ENCODE results near the gene MANBA.

Gene MANBA

DNA sequence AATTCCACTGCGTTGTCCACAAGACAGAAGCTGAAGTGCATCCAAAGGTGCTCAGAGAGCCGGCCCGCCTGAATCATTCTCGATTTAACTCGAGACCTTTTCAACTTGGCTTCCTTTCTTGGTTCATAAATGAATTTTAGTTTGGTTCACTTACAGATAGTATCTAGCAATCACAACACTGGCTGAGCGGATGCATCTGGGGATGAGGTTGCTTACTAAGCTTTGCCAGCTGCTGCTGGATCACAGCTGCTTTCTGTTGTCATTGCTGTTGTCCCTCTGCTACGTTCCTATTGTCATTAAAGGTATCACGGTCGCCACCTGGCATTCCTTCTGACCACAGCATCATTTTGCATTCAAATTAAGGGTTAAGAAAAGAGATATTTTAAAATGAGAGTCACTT is 144.1 kb downstream of the MANBA start:
- TF ChIP-seq POLR2AphosphoS5 (IDR thresholded peaks at IDR 0.05; ENCODE audit: low read depth, low read length), result no peak
- TF ChIP-seq PAX5 (IDR thresholded peaks at IDR 0.05; ENCODE audit: insufficient read depth, low read length, severe bottlenecking), result no peak
- TF ChIP-seq SPI1 (IDR thresholded peaks at IDR 0.05; ENCODE audit: low read depth, low read length), result no peak
- TF ChIP-seq POU2F2 (IDR thresholded peaks at IDR 0.05; ENCODE audit: low read depth, low read length), result no peak
- no peak for TF ChIP-seq POLR2A (IDR thresholded peaks at IDR 0.05; ENCODE audit: low read depth, low read length)
- TF ChIP-seq TAF1 (IDR thresholded peaks at IDR 0.05; ENCODE audit: low read depth, low read length), result no peak
- DNase-seq (ENCODE audit: insufficient read length, low spot score) (no peak), FAIRE-seq (no peak)

DNA sequence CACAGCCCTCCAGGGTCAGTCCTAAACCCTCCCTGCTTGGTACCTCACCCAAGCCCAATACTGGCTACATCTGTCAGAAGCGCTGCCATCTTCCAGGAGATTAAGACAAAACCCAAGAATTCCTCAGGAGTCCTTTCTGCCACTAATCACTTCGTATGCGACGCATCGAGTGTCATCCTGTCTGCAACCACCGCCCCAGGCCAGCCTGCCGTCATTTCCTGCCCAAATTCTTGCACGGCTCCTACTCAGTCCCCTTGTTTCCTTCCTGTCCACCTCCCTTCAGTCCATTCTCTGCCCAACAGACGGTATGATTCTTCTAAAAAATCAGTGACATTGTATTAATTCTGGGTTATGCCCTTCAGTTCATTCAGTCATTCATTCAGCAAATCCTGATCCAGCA is 146.0 kb downstream of the MANBA start:
- FAIRE-seq, result no peak
- DNase-seq (ENCODE audit: insufficient read length, low spot score), result no peak
- TF ChIP-seq POU2F2 (IDR thresholded peaks at IDR 0.05; ENCODE audit: low read depth, low read length) (no peak), PAX5 (IDR thresholded peaks at IDR 0.05; ENCODE audit: insufficient read depth, low read length, severe bottlenecking) (no peak), SPI1 (IDR thresholded peaks at IDR 0.05; ENCODE audit: low read depth, low read length) (no peak), POLR2A (IDR thresholded peaks at IDR 0.05; ENCODE audit: low read depth, low read length) (no peak), POLR2AphosphoS5 (IDR thresholded peaks at IDR 0.05; ENCODE audit: low read depth, low read length) (no peak)

DNA sequence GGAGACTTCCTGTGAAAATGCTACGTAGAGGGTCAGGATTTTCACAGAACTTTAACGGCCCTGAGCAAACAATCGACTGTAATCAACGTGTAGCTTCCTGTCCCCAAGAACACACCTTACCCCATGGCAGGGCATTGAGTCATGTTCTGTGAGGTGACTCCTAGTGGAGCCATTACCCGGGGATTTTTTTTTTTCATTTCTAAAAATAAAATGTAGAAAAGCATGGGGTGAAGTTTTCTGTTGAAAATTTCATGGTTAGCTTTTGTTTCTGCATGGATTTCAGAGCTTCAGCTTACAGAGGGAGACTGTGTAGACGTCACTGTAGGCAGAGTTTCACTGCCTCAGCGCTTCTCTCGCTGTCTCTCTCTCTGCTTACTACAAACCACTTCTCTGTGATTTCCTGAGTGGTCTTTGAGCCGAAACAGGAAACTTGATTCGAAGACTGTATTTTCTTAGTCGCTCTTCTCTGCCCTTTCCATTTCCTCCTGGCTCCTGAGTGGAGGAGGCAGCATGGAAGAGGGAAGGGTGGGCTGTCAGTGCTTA is 147.9 kb downstream of the MANBA start:
- no peak for DNase-seq (ENCODE audit: insufficient read length, low spot score)
- peak; percentile 41 for FAIRE-seq
- TF ChIP-seq POLR2AphosphoS5 (IDR thresholded peaks at IDR 0.05; ENCODE audit: low read depth, low read length) (peak; percentile 45; the same call in 1 of the 2 replicates), POLR2A (IDR thresholded peaks at IDR 0.05; ENCODE audit: low read depth, low read length) (no peak)

DNA sequence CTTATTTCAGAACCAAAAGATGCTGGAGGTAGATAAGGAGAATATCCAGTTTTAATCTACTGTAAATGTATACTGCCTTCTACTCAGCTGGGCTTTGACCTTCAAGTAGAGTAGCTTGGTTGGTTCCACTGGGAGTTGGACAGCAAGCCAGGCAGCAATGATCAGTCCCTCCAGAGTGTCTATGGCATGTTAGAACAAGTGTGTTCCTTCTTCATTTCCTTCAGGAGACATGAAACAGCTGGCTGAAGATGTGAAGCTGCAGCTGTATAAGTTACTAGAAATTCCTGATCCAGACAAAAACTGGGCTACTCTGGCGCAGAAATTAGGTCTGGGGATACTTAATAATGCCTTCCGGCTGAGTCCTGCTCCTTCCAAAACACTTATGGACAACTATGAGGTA is 148.6 kb downstream of the MANBA start:
- TF ChIP-seq SPI1 (IDR thresholded peaks at IDR 0.05; ENCODE audit: low read depth, low read length) (no peak), POLR2A (IDR thresholded peaks at IDR 0.05; ENCODE audit: low read depth, low read length) (no peak), PAX5 (IDR thresholded peaks at IDR 0.05; ENCODE audit: insufficient read depth, low read length, severe bottlenecking) (no peak), TAF1 (IDR thresholded peaks at IDR 0.05; ENCODE audit: low read depth, low read length) (no peak)
- FAIRE-seq (peak; percentile 40), DNase-seq (ENCODE audit: insufficient read length, low spot score) (no peak)

DNA sequence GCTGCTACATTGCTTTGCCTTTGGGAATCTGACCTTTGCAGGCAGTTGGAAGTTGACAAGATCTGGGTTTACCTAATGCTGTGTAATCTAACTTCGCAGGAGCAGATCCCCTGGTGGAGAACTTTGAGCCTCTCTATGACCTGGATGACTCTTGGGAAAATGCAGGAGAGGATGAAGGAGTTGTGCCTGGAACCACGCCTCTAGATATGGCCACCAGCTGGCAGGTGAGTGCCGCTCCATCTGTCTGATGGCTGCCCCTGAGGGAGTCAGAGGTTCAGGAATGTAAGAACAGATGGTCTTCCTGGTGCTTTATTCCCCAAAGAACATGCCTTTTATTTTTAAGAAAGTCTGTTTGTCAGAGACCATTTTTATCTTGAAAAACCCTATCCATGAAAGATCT is 150.3 kb downstream of the MANBA start:
- TF ChIP-seq POU2F2 (IDR thresholded peaks at IDR 0.05; ENCODE audit: low read depth, low read length) (no peak), POLR2A (IDR thresholded peaks at IDR 0.05; ENCODE audit: low read depth, low read length) (no peak), TAF1 (IDR thresholded peaks at IDR 0.05; ENCODE audit: low read depth, low read length) (no peak), SPI1 (IDR thresholded peaks at IDR 0.05; ENCODE audit: low read depth, low read length) (no peak), POLR2AphosphoS5 (IDR thresholded peaks at IDR 0.05; ENCODE audit: low read depth, low read length) (no peak), PAX5 (IDR thresholded peaks at IDR 0.05; ENCODE audit: insufficient read depth, low read length, severe bottlenecking) (no peak)
- FAIRE-seq (no peak), DNase-seq (ENCODE audit: insufficient read length, low spot score) (no peak)

DNA sequence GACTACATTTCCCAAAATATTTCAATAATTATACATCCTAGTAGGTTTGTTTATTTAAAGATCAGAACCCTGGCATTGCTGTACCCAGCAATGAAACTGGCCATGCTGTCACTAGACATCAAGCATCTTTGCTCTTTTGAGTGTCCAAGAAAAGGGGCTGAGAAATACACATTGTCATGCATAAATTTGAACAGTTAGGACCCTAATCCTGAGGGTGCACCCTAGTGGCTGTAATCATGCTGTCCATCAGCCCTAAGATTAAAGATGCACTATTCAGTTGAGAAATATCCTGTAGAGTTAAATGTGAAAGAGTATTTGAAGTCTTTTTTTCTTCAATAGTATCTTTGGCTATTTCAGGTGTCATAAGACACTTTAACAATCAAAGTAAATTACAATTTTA is 150.8 kb downstream of the MANBA start:
- no peak for DNase-seq (ENCODE audit: insufficient read length, low spot score)
- no peak for TF ChIP-seq PAX5 (IDR thresholded peaks at IDR 0.05; ENCODE audit: insufficient read depth, low read length, severe bottlenecking)
- TF ChIP-seq POLR2A (IDR thresholded peaks at IDR 0.05; ENCODE audit: low read depth, low read length), result no peak
- no peak for TF ChIP-seq TAF1 (IDR thresholded peaks at IDR 0.05; ENCODE audit: low read depth, low read length)
- TF ChIP-seq POU2F2 (IDR thresholded peaks at IDR 0.05; ENCODE audit: low read depth, low read length), result no peak
- TF ChIP-seq POLR2AphosphoS5 (IDR thresholded peaks at IDR 0.05; ENCODE audit: low read depth, low read length), result no peak
- TF ChIP-seq SPI1 (IDR thresholded peaks at IDR 0.05; ENCODE audit: low read depth, low read length), result no peak
- peak; percentile 26 for FAIRE-seq

DNA sequence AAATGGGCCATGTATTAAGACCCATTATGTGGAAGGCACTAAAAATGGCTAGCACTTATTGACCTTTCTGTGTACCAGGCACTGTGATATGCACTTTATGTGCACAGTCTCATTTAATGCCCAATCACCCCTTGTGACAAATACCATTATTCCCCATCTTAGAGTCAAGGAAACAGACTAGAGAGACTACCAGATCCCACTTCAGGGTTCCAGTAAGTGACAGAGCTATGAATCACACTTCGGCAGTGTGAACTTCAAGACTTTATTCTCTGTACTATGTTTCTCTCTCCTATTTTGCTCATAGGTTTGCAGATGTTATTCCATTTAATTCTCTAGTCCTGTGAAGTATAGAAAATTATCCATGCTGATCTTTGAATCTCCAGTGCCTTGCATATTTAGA is 152.6 kb downstream of the MANBA start:
- DNase-seq (ENCODE audit: insufficient read length, low spot score) (no peak), FAIRE-seq (no peak)
- TF ChIP-seq POLR2AphosphoS5 (IDR thresholded peaks at IDR 0.05; ENCODE audit: low read depth, low read length), result no peak
- TF ChIP-seq POLR2A (IDR thresholded peaks at IDR 0.05; ENCODE audit: low read depth, low read length), result no peak

DNA sequence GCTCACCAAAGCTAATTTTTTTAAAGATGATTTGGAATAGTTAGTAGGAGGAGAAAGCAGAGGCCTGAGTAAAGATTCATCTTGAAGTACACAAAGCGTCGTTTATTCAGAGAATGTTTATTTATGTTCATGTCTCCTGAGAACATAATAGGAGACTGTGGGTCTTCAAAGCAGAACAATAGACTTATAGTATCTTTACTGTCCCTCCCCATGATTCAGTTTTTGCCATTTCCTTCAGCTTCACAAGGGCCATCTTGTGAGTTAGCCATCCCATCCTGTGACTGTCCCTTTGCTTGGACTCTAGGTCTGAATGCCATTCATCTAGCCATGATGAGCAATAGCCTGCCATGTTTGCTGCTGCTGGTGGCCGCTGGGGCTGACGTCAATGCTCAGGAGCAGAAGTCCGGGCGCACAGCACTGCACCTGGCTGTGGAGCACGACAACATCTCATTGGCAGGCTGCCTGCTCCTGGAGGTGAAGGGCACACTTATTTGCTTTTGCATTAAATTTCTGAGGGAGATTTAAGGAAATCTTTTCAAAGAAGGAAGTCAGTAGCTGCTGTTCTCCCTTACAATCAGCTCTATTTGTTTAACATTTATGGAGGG is 153.8 kb downstream of the MANBA start:
- TF ChIP-seq PAX5 (IDR thresholded peaks at IDR 0.05; ENCODE audit: insufficient read depth, low read length, severe bottlenecking), result no peak
- no peak; the same call in 1 of the 2 replicates for TF ChIP-seq POLR2AphosphoS5 (IDR thresholded peaks at IDR 0.05; ENCODE audit: low read depth, low read length)
- no peak for TF ChIP-seq SPI1 (IDR thresholded peaks at IDR 0.05; ENCODE audit: low read depth, low read length)
- no peak for TF ChIP-seq POU2F2 (IDR thresholded peaks at IDR 0.05; ENCODE audit: low read depth, low read length)
- TF ChIP-seq POLR2A (IDR thresholded peaks at IDR 0.05; ENCODE audit: low read depth, low read length), result no peak
- no peak for TF ChIP-seq TAF1 (IDR thresholded peaks at IDR 0.05; ENCODE audit: low read depth, low read length)
- FAIRE-seq, result no peak
- DNase-seq (ENCODE audit: insufficient read length, low spot score), result no peak

DNA sequence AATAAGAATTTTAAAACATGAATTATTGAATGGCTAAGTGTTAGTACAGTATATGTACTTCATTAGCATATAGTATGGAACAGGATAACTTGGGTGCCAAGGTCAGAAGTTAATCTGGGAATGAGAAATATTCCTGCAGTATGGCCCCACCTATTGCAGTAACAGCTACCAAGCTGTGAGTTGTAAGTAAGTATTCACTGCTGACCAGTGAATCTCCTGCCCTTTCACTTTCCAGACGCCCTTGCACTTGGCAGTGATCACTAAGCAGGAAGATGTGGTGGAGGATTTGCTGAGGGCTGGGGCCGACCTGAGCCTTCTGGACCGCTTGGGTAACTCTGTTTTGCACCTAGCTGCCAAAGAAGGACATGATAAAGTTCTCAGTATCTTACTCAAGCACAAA is 154.5 kb downstream of the MANBA start:
- DNase-seq (ENCODE audit: insufficient read length, low spot score) (no peak), FAIRE-seq (no peak)
- TF ChIP-seq POLR2AphosphoS5 (IDR thresholded peaks at IDR 0.05; ENCODE audit: low read depth, low read length) (no peak), TAF1 (IDR thresholded peaks at IDR 0.05; ENCODE audit: low read depth, low read length) (no peak), PAX5 (IDR thresholded peaks at IDR 0.05; ENCODE audit: insufficient read depth, low read length, severe bottlenecking) (no peak), SPI1 (IDR thresholded peaks at IDR 0.05; ENCODE audit: low read depth, low read length) (no peak), POU2F2 (IDR thresholded peaks at IDR 0.05; ENCODE audit: low read depth, low read length) (no peak), POLR2A (IDR thresholded peaks at IDR 0.05; ENCODE audit: low read depth, low read length) (no peak)

DNA sequence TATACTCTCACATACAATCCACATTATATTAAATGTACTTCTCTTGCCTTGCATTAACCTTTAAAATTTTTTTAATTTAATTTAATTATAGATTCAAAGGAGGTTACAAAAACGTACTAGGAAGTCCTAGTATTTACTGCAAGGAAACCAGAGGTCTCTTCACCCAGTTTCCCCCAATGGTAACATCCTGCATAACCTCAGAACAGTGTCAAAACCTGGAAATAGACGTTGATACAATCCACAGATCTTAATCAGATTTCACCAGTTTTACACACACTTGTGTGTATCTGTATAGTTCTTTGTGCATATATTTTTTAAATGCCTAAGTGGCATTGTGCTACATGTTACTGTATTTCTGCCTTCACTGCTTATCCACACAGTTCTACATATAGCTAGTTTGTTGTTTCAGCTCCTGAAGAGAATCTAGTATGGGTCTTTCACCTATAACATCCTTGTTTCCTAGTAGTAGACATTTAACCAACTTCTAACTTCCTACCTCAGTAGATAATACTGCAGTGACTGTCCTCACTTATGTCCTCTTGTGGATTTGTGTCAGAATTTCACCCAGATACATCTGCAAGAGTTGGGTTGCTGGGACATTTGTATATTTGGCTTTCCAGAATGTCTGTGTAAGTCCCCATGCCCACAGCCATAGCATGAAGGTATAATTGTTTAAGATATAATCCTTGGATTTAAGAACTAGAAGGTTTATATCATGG is 156.4 kb downstream of the MANBA start:
- DNase-seq (ENCODE audit: insufficient read length, low spot score) (no peak), FAIRE-seq (peak; percentile 80)
- TF ChIP-seq POU2F2 (IDR thresholded peaks at IDR 0.05; ENCODE audit: low read depth, low read length) (no peak), SPI1 (IDR thresholded peaks at IDR 0.05; ENCODE audit: low read depth, low read length) (no peak), POLR2AphosphoS5 (IDR thresholded peaks at IDR 0.05; ENCODE audit: low read depth, low read length) (no peak), POLR2A (IDR thresholded peaks at IDR 0.05; ENCODE audit: low read depth, low read length) (no peak), TAF1 (IDR thresholded peaks at IDR 0.05; ENCODE audit: low read depth, low read length) (no peak), PAX5 (IDR thresholded peaks at IDR 0.05; ENCODE audit: insufficient read depth, low read length, severe bottlenecking) (no peak)
